Stimulated activated CD4-positive, alpha-beta T cell treated with anti-CD3 and anti-CD28 coated beads, Interleukin-2, amount 100 ng/mL, for 48 hours (primary cell): ENCODE data around the gene MED12.

ENCODE experiments used
- DNase-seq, 2 donors: peaks; one replicate each; pipeline ENCODE4 v3.0.0-alpha.2; 2020

Gene MED12

DNA sequence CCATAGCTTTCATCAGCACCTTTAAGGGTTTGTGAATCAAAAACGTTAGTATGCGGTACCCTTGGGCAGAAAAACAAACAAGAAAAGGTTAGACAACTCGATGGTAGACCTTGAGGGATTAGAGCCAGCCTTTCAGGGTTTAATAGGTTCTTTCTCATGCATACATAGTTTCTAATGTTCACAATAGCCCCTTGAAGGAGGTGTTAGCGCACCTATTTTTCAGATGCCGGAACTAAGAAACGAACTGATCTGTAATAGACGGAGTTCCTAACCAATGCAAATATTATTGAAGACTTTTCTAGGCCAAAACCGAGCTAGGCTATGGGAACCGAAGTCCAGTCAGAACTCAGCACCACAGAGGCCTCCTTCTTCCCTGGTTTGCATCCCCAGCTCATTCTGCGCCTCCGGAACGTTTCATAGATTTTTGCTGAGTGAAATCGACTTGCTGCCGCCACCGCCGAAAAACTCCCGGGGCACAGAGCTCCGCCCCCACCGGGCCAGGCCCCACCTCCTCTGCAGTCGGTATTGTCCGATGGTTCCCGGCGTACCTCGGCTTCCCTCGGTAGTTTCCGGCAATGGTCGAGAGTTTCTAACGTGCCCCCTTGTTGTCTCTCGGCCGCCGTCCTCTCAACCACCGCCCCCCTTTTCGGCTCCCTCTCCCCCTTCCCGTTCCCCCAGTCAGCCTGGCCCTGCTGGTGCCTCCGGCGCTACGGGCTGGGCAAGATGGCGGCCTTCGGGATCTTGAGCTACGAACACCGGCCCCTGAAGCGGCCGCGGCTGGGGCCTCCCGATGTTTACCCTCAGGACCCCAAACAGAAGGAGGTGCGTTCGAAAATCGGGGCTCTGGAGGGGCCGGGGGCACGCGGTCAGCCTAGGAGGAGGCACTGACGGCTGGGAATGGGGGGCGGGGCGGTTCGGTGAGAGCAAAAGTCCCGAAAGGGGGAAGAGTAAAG lies at the start of gene MED12:
MED12 (plus strand) TSS at position 565 of the 953 bp plus-strand sequence; CDS start at position 724, 159 bp downstream.
- DNase-seq: peak; percentile 72 to 73

DNA sequence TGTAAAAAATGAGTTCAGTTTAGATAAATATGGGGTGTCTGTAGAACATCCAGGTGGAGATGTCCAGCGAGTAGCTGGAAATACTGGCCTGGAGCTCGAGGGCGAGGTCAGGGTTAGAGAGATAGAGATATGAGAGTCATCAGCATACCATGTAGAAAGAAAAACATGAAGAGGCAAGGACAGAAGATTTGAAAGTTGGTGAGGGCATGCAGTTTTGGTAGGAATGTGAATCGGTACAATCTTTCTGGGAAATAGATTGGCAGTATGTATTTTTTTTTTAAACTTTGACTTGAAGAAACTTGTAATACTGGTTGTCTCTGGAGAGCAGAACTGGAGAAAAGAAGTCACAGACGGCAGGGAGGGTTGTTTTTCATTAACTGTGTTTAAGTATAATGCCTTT lies 47.9 kb upstream of the MED12 start:
- DNase-seq: no peak

DNA sequence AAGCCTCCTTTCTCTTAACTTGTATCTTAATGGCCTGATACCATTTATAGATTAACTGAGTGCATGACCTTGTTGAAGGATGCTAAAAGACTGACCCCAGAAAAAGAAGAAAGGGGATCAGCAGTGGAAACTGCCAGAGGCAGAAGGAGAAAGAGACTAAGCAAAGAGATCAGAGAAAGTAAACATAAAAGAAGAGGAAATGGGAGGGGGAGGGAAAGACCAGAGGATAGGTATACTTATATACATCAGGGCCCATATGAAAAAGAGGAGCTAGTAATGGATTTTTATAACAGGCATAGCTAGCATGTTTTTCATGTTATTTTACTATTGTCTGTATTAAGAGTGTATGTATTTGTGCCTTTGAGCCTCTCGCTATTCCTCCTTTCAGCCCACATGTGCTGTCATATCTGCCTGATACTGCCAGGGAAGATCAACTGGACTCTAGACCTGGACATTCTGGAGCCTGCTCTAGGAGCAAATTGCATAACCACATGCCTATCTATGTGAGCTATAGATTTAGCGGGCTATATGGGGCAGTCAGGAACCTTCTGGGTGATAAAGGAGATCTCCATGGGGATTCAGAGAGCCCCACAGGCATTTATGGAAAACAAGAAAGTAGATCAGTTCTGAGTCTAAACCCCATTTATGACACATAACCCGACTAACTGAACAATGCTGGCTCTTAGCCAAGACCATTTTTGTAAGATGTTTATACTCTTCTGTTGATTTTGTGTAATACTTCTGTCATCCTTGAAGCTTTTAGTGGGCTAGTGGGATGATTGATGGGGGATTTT lies 36.9 kb upstream of the MED12 start:
- DNase-seq: no peak

DNA sequence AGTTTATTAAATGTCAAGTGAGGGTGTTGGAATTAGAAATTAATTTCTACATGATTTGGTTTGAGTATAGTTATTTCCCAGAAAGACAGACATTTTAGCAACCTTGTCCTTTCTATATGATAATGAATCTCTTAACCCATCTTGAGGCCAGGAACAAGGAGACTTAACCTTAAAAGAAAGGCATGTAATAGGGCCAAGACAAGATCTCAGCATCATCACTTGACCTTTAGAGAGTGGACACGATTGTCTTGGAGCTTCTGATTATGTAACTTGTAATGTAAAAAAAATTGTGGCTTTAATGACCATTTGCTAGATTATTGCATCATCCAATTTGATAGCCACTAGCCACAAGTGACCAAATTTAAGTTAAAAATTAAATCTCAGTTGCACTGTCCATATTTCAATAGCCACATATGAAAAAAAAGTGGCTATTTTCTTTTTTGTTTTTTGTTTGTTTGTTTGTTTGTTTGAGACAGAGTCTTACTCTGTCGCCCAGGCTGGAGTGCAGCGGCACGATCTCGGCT lies 36.2 kb upstream of the MED12 start:
- DNase-seq: no peak

DNA sequence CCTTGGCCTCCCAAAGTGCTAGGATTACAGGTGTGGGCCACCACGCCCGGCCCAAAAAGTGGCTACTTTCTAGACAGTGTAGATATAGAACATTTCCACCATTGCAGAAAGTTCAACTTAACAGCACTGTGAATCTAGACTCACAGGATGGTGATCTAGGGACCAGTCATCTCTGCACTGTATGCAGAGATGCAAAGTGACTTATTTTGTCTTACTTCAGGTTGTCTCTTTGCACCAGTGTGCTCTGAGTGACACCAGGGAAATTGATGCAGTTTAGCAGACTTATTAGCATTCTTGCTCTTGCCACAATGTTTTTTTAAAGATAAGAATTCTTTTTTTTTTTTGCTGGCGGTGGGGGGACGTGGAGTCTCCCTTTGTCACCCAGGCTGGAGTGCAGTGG lies 35.6 kb upstream of the MED12 start:
- no peak for DNase-seq

DNA sequence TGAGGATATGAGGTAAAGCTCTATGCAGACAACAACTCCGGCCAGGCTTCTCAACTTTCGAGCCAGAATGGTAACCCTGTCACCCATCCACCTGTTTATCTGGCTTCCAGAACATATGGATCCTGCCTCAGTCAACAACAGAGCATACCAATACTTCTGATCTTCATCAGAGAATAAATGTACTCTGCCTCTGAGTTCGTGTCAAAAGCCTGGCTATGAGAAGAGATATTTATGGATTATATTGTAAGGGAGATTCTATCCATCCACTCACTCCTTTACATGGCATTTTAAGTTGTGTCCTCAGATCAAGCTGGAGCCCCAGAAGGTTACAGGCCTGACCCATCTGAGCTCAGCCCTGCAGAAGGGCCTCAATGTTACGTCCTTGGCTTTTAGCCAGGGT lies 32.5 kb upstream of the MED12 start:
- no peak for DNase-seq

DNA sequence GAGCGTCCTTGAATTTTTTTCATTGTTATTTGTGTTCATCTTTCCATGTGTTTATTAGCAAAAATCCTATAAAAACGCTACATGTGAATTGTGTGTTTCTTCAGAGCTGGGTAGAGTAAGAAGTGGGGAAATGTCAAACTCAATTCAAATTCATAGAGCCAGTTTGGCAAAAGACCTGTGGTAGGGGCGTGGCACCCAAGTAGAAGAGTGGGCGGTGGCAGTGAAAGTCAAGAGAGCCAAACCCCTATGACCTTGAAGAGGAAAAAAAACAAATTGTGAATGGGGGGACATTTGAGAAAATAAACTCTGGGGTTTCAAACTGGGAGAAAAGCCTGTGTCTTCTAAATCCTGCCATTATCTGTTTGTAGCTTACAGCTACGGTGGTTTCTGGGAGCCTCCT lies 27.1 kb upstream of the MED12 start:
- DNase-seq: no peak

DNA sequence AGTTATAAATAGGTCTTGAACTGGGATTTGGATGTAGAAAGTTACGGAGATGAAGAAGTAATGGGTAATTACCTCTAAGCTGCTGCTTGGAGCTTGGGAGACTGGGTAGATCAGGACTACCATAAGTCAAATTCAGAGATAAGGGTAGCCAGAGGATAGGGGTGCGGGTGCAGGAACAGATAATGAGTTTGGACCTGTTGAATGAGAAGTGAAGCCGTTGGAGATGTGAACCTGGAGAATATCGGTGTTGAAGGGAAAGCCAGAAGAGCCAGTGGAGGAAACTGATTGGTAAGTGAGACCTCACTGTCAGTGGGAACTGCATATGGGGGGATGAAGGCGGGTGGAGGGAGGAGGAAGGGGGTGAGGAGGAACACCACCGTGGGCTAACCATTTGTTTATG lies 23.4 kb upstream of the MED12 start:
- no peak for DNase-seq

DNA sequence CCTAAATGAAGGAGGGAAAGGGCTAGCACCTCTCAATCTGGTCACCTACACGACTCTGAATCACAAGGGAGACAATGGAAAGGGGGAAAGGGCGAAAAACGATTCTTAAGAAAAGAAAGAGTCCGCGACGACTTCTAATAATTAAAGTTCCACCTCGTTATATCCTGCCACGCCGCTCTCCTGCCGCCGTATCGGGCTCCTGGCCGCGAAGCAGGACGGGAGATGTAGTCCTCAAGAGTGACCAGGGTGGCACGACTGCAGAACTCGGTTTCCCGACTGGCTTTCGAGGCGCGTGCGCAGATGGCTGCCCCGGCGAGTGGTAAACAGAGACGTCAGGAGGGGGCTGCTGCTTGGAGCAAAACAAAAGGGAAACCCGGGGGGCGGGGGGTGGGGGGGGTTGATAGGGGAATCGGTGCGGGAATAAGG lies 22.8 kb upstream of the MED12 start, which contains the start of gene FOXO4:
FOXO4 (plus strand) TSS at position 297 of the 426 bp plus-strand sequence. CDS start 678 bp downstream, outside the sequence.
- DNase-seq: peak; percentile 70 to 75

DNA sequence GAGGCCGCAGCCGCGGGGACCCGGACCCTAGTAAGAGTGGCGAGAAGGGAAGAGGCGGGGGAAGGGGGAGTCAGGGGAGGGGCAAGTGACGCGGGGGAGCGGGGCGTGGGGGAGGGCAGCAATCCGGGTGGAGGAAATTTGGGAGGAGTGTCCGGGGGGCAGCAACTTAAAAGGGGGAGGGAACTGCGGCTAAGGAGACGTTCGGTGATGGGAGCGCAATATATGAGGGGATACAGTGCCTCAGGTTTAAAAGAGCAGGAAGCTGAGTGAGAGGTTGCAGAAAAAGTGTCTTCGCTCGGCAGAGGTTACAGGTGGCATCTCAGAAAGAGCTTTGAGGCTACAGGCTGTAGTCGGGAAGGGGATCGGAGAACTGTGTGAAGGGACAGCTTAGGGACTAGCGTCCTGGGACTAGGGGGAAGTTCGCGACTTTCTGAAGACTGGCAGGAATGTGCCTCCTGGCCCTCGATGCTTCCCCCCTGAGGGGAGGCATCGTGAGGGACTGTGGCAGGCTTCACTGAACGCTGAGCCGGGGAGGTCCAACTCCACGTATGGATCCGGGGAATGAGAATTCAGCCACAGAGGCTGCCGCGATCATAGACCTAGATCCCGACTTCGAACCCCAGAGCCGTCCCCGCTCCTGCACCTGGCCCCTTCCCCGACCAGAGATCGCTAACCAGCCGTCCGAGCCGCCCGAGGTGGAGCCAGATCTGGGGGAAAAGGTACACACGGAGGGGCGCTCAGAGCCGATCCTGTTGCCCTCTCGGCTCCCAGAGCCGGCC lies 22.2 kb upstream of the MED12 start:
- peak in 1 of 2 donors; percentile 28 for DNase-seq

DNA sequence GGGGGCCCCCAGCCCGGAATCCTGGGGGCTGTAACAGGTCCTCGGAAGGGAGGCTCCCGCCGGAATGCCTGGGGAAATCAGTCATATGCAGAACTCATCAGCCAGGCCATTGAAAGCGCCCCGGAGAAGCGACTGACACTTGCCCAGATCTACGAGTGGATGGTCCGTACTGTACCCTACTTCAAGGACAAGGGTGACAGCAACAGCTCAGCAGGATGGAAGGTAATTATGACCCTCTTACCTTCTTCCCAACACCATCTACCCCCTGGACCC lies 21.7 kb upstream of the MED12 start:
- no peak for DNase-seq

DNA sequence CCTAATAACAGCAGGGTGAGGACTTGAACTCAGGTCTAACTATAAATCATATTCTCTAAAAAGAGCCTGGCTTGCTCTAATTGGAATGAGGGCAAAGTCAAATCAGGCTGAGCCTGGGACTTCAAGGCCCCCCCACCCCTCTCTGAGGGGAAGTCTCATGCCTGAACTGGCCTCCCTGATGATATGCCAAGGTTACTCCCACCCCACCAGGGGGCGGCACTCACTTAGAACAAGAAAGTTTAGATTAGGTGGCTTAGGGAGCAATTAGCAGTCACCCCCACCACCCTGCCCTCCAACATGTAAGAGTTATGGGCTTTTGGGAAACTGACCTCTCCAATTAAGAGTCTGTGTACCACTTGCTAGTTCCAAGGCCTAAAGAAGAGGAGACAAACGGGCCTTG lies 20.1 kb upstream of the MED12 start:
- DNase-seq: peak; percentile 54 to 67

DNA sequence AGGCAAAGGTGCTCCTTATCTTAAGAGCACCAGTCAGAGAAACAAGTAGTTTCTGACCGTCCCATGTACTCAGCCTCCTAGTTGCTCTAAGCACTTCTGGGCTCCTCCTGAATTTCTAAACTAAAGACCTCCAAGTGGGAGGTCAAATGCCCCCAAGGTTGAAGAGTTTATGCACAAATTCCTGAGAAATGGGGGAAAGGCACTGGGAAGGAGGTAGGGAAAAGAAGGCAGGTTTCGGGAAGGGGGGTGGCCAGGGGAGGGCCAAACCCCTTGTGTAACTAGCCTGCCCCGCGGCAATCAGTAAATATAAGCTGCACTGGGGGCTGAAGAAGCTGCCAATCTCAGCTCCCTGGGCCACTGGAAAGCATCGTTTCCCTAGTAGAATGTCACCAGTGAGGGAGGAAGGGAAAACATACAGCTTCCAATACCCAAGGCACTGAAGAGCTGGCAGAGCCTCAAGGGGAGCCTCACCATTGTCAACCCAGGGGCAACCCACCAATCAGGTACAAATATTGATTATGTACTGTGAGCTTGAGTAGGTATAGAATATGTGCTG lies 19.4 kb upstream of the MED12 start:
- no peak for DNase-seq

DNA sequence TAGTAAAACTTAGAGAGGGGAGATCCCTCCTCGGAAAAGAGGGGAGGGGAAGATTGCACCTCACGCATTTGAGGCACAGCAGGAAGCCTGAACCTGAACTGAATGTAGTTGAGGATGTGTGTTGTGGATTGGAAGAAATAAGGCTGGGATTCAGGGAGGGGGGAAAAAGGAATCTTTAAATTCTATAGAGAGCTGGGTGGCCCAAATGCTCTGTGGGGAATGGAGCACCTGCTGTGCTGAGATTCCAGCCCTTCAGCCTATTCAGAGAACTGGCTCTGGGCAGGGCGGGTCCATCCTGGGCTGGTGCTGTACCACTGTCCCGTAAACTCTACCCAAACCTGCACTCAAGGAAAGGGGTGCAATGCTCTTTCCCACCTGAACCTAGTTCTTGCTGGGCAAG lies 18.7 kb upstream of the MED12 start:
- no peak for DNase-seq

DNA sequence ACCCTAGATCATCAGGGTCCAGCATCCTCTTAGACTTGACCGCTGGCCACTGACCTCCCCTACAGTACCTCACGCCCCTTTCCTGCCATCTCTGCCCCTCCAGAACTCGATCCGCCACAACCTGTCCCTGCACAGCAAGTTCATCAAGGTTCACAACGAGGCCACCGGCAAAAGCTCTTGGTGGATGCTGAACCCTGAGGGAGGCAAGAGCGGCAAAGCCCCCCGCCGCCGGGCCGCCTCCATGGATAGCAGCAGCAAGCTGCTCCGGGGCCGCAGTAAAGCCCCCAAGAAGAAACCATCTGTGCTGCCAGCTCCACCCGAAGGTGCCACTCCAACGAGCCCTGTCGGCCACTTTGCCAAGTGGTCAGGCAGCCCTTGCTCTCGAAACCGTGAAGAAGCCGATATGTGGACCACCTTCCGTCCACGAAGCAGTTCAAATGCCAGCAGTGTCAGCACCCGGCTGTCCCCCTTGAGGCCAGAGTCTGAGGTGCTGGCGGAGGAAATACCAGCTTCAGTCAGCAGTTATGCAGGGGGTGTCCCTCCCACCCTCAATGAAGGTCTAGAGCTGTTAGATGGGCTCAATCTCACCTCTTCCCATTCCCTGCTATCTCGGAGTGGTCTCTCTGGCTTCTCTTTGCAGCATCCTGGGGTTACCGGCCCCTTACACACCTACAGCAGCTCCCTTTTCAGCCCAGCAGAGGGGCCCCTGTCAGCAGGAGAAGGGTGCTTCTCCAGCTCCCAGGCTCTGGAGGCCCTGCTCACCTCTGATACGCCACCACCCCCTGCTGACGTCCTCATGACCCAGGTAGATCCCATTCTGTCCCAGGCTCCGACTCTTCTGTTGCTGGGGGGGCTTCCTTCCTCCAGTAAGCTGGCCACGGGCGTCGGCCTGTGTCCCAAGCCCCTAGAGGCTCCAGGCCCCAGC lies 17.6 kb upstream of the MED12 start:
- DNase-seq: no peak

DNA sequence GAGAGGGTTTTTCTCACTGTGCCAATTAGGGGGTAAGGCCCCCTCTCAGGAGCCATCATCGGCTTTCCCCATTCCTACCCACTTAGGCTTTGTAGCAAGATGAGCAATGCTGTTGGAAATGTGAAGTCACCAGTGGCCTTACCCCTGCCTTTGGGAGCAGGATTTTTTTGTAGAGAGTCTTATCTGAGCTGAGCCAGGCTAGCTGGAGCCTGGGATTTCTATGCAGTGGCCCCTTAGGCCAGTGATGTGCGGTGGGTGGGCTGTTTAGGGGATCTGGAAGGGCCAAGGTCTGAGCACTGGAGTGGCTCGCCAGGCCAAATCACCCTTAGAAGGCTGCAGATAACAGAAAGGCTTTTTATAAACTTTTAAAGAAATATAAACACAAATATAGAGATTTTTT lies 16.1 kb upstream of the MED12 start:
- no peak for DNase-seq

DNA sequence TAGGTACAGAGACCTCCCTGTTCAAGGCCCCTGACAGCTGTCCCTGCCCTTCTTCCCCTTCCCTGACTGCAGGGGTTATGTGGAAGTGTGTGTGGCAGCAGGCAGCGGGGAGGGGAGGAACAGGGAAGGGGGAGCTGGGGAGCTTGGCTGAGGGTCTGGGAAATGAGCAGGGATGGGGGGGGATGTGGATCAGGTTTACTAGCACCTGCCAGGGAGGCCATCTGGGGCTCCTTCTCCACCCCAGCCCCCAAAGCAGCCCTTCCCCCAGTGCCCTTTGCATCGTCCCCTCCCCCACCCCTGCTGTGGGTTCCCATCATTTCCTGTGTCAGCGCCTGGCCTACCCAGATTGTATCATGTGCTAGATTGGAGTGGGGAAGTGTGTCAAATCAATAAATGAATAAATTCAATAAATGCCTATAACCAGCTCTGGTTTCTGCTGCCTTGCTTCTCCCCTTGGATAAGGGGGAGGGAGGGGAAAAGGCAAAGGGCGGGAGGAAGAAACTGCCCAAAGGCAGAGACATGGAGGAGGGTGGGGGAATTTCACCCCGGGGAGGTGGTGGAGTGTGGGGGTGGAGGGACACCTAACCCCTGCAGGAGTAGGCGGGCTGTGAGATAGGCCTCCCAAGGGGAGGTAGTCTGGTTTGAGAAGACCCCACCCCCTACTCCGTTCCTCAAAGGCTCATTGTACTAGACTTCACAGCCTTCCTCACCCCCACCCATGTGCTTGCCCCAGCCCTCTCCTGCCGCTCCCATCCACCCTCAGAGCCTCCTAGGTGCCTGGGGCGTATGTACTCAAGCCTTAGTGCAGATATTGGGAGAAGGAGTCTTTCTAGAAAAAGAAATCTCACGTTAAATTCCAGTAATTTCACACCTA lies 15.0 kb upstream of the MED12 start:
- peak; percentile 32 to 41 for DNase-seq

DNA sequence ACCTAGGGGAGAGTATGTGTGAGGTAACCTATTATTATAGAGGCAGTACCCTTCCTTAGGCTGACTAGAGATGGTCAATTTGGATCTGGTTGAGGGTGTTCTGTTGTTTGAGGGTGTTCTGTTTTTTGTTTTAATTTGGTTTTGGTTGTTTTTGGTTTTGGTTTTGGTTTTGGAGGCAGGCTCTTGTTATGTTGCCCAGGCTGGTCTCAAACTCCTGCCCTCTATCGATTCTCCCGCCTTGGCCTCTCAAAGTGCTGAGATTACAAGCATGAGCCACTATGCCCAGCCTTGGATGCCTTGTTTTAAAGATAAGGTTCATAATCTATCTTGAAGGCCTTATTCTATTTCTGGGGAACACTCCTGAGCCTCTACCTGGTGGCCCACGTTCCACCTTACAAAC lies 12.8 kb upstream of the MED12 start:
- no peak for DNase-seq

DNA sequence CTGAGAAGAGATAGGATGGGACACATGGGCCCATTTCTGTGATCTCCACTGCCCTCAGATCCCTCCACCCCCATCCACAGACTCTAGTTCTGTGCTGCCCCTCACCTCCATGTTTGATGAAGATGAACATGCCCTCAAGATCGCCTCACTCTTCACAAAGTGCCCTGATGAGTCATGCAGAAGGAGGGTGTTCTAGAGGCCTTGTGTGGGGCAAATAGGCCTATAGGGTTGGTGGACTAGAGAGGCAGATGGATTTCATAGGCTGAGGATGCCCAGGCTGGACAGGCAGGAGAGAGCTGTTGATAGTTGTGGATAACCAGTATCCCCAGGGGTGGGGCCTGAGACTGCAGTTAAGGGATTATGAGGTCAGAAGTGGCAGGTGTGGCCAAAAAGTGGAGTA lies 12.0 kb upstream of the MED12 start, which contains the start of gene CXorf65:
CXorf65 (minus strand) TSS at position 314 of the 400 bp plus-strand sequence; CDS start at position 130, 184 bp downstream.
- DNase-seq: no peak

DNA sequence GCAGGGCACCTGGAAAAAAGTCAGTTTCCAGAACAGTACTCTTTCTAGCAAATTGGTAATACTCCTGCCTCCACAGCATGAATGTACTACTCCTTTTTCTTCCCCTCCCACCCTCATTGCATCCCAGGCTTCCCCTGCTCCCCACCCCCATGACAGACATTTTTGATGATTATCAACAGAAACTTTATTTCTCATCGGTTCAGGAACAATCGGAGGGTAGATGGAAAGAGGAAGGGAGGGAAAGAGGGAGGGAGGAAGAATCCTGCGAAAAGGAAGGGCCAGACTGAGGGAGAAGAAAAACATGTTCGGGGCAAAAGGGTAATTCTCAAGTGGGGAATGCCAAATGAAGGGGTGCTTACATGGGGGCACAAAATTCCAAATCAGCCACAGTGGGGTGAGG lies 11.2 kb upstream of the MED12 start:
- no peak for DNase-seq
